ENCODE results near the gene SEMA3D. TPM values are rescaled to one million over a fixed set of nuclear protein-coding genes. Genes with fewer than 3 reads are reported as not detected.

SEMA3D gene
- total and polyA plus RNA-seq, 10 donors: 4.6 to 210 (median 116) TPM

- TF ChIP-seq CTCF (IDR thresholded peaks at IDR 0.05 in 8 of 11, conservative IDR thresholded peaks at IDR 0.05 in 3 of 11): no peak
- no peak for TF ChIP-seq POLR2AphosphoS5 (IDR thresholded peaks at IDR 0.05)
- TF ChIP-seq POLR2A (IDR thresholded peaks at IDR 0.05): no peak
- intact Hi-C loops (cut with DNase I; ENCODE audit: low total_unique reads): no loop called here
Observed at GRCh38 chr7:85091565-85091928, 95.3 kb downstream of the SEMA3D start.

GRCh38 chr7:85090919-85091564, 95.8 kb downstream of the SEMA3D start:
- 78 to 85% (median 83%) methylated on average over 3 of the region's 3 CpGs for WGBS, 5 donors
- H3K4me1 ChIP-seq: peaks cover 0 to 6% (median 0%) of the 10 kb centered on the region in 6 donors
- TF ChIP-seq CTCF (IDR thresholded peaks at IDR 0.05 in 8 of 11, conservative IDR thresholded peaks at IDR 0.05 in 3 of 11) (no peak), POLR2A (IDR thresholded peaks at IDR 0.05) (no peak), POLR2AphosphoS5 (IDR thresholded peaks at IDR 0.05) (no peak)
- H3K9me3 ChIP-seq: no peaks in the 10 kb centered on the region
- intact Hi-C loops (cut with DNase I; ENCODE audit: low total_unique reads): no loop called here
- no peaks in the 10 kb centered on the region for H3K36me3 ChIP-seq
- DNase-seq: no peak
- no peak overlapping the region for H3K4me3 ChIP-seq
- no peak overlapping the region for H3K27ac ChIP-seq
- H3K27me3 ChIP-seq (replicated peaks in 1 of 7): no peaks in the 10 kb centered on the region

More at GRCh38 chr7:85091565-85091928, 95.3 kb downstream of the SEMA3D start:
- peaks cover 0 to 8% (median 0%) of the 10 kb centered on the region in 6 donors for H3K4me1 ChIP-seq
- H3K27me3 ChIP-seq (replicated peaks in 1 of 7): no peaks in the 10 kb centered on the region
- H3K36me3 ChIP-seq: no peaks in the 10 kb centered on the region
- H3K27ac ChIP-seq: no peak overlapping the region
- DNase-seq: no peak
- no peak overlapping the region for H3K4me3 ChIP-seq
- 82 to 92% (median 92%) methylated on average over 4 of the region's 4 CpGs for WGBS, 5 donors
- no peaks in the 10 kb centered on the region for H3K9me3 ChIP-seq

- Histone ChIP-seq H3K36me3 (no peaks in the 10 kb centered on the region), H3K27me3 (replicated peaks in 1 of 7) (no peaks in the 10 kb centered on the region), H3K27ac (no peak overlapping the region), H3K4me1 (no peaks in the 10 kb centered on the region), H3K4me3 (no peak overlapping the region), H3K9me3 (no peaks in the 10 kb centered on the region)
- intact Hi-C loops (cut with DNase I; ENCODE audit: low total_unique reads): no loop called here
- no peak for DNase-seq
- 75 to 83% (median 82%) methylated on average over 6 of the region's 6 CpGs for WGBS, 5 donors
- TF ChIP-seq CTCF (IDR thresholded peaks at IDR 0.05 in 8 of 11, conservative IDR thresholded peaks at IDR 0.05 in 3 of 11) (no peak), POLR2A (IDR thresholded peaks at IDR 0.05) (no peak), POLR2AphosphoS5 (IDR thresholded peaks at IDR 0.05) (no peak)
Observed at GRCh38 chr7:85090143-85090542, 96.7 kb downstream of the SEMA3D start.

GRCh38 chr7:85081846-85082245, 105.0 kb downstream of the SEMA3D start:
- intact Hi-C loops (cut with DNase I; ENCODE audit: low total_unique reads): no loop called here
- no peak for DNase-seq
- no peak overlapping the region for H3K27ac ChIP-seq
- no peaks in the 10 kb centered on the region for H3K4me1 ChIP-seq
- no peaks in the 10 kb centered on the region for H3K27me3 ChIP-seq (replicated peaks in 1 of 7)
- H3K4me3 ChIP-seq: no peak overlapping the region
- TF ChIP-seq POLR2A (IDR thresholded peaks at IDR 0.05) (no peak), POLR2AphosphoS5 (IDR thresholded peaks at IDR 0.05) (no peak), CTCF (IDR thresholded peaks at IDR 0.05 in 8 of 11, conservative IDR thresholded peaks at IDR 0.05 in 3 of 11) (no peak)
- peaks cover 0 to 5% (median 0%) of the 10 kb centered on the region in 8 donors for H3K9me3 ChIP-seq
- 33 to 78% (median 63%) methylated on average over 1 of the region's 1 CpG for WGBS, 5 donors
- H3K36me3 ChIP-seq: peaks cover 0 to under 1% (median 0%) of the 10 kb centered on the region in 6 donors

Measured in spleen (tissue), 11 donors.